8988T (cell line): ENCODE results near the gene ARHGEF2.
A peak's percentile ranks its signal among the peaks of the same experiment; 100 is the strongest.

Experiments used
- DNase-seq: peaks from one replicate; pipeline ENCODE4 v3.0.0; 2011

Gene ARHGEF2

DNA sequence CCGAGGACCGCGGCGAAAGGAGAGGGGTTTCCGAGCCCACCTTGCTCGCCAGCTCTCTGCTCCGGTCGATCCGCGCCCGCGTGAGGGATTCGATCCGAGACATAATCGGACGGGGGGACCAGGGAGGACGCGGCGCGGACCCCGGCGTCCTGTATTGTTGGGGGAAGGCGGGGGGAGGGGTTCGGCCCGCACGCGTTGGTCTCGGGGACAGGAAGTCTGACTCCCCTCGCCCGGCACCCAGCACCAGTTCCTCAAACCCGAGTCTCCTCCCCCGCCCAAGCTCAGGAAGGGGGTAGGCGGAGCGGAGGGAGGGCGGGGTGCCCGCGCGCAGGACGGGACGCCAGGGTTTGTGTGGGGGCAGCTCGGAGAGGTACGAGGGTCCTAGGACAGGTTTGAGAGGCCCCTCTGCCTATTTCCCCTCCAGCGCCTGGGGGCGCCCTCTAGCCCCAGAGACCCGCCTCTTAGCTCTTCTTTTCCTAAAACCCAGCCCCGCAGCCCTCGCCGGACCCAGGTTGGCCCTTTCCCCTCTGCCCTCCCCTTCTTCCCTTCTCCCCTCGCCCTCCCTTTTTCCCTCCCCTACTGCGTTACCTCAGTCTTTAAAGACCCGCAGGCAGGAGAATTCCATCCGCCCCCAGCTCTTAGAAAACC is at the start of gene ARHGEF2:
Gene ARHGEF2, minus strand, starts transcription at position 223 of the 648 bp plus-strand sequence. Its CDS starts 120 bp downstream, at position 103.
- DNase-seq, result peak; percentile 88

DNA sequence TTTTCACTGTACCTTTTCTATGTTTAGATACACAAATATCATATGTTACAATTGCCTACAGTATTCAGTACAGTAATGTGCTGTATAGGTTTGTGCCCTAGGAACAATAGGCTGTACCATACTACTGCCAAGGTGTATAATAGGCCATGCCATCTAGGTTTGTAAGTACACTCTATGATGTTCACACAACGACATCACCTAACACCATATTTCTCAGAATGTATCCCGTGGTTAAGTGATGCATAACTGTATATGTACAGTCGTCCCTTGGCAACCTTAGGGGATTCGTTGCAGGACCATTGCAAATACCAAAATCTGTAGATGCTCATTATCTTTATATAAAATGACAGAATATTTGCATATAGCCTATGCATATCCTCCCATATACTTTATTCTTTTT is 48.2 kb upstream of the ARHGEF2 start:
- DNase-seq, result no peak

DNA sequence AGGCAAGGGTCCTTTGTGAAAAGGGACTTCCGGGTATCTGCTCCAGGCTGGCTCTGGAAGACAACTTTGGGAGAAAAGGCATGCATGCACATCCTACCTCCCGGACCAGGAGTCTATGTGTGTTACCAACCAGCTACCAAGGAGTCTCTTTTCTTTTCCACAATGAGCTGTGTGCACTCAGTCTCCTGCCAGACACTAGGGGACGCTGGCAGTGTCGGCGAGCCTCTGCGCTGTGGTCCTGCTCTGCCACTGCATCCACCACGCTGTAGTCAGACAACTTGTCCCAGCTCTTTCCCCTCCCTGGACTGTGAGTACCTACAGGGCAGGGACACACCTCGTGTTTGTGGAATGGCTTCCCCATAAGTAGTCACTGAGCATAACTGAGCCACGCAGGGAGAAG is 47.5 kb upstream of the ARHGEF2 start:
- DNase-seq, result peak; percentile 81

DNA sequence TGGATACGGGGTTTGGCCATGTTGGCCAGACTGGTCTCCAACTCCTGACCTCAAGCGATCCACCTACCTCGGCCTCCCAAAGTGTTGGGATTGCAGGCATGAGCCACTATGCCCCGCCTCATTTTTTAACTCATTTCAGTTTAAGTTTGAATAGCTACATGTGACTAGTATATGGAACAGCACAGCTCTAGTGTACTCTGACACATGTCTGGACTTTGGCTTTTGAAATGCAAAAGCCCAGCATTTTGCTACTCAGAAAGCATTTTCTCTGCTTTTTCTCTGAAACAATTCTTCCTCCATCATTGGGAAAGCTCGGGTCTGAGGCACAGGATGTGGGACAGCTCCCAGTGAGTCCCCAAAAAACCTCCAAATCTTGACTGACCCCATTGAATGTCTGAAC is 46.5 kb upstream of the ARHGEF2 start:
- no peak for DNase-seq

DNA sequence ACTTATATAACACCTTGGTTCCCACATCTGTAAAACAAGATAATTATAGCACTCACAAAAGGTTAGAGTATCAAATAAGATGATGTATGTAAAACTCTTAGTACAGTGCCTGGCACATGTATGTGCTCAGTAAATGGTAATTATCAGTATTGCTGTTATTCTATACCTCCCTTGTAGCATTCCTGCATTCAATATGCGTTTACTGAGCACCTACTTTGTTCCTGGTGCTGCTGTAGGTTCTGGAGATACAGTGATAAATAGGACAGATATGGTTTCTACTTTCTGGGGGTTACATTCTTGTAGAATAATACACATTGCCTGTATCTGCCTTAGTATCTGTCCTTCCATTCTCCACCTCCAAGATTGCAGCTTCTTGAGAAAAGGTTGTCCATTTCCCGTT is 43.6 kb upstream of the ARHGEF2 start:
- DNase-seq, result no peak

DNA sequence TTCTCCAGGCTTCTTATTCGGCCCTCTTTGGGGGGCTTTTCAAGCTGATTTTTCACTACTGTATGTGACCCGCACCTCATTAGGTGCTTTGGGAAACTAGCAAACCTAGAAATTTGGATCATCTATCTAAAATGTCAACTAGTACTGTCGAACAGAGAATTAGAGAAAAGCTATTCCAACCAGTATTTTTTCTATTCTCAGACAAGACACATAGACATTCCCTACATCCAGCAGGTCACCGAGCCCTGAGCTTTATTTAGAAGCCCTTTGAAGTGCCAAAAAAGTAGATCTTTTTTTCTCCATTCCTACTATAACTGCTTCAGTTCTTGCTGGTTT is 42.7 kb upstream of the ARHGEF2 start:
- DNase-seq, result no peak

DNA sequence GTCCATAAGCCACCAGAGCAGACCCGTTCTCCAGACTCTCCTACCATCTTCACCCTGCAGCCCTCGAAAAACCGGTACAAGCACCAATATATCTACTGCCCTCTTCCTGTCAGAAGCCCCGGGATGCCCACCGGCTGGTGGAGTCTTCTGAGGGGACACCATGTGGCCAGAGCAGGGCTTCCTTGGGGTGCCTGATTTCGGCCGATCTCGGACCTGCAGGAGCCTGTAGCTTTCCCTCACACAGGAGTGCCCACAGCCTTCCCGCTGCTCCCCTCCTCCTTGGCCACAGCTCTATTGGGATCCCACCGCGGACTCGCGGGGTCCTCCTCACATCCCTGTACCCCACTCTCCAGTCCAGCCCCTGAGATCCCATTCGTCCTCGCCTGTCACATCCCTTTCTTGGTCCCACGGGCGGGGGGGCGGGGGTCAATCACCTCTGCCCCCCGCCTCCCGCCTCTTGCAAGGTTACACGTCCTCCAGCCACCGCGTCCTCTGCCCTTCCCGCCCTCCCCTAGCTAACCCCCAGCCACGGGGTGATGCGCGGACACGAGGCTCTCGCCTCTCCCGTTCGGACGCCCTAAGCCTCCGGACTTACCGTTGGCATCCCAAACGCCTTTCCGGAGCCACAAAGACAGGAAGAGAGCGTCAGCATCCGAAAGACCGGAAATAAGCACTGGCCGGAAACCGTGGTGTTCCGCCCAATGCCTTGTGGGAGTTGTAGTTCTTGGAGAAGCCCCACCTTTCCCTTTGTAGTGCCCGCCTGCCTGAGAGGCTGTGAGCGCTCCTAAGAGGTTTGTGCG is 42.1 kb upstream of the ARHGEF2 start, which contains the start of gene SSR2:
Gene SSR2, minus strand, starts transcription at position 659 of the 800 bp plus-strand sequence. CDS start 784 bp downstream, outside the sequence.
- DNase-seq, result peak; percentile 82

DNA sequence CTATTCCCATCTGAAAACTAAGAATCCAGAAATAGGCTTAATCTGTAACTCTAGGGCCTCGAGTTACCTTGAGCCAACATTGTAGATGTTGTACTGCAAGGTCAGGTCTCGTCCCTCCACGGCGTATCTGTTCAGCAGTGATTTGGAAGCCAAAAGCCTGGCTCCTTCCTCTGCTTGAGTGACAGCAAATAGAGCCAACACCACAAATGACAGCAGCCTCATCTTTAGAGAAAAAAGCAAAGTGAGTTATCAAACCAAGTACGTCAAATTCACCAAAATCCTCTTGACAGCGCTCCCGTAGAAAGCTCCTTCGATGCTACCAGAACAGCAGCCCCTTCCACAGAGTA is 41.6 kb upstream of the ARHGEF2 start:
- DNase-seq, result no peak

DNA sequence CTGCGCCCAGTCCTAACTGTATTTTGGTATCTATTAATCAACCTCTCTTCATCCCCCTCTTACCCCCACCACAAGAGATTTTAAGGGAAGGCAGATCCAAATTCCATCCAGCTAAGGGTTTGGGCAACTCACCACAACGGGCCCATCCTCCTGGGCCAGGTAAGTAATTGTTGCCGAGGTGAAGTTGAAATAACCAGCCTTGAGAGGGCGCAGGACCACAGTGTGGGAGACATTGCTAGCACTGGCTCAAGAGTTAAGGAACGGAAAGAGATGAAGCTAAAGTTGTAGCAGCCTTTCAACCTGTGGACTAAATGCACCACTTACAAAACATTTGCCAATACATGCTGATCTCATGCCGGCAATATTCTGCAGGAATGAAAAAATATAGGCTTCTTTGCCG is 36.5 kb upstream of the ARHGEF2 start:
- DNase-seq, result no peak

DNA sequence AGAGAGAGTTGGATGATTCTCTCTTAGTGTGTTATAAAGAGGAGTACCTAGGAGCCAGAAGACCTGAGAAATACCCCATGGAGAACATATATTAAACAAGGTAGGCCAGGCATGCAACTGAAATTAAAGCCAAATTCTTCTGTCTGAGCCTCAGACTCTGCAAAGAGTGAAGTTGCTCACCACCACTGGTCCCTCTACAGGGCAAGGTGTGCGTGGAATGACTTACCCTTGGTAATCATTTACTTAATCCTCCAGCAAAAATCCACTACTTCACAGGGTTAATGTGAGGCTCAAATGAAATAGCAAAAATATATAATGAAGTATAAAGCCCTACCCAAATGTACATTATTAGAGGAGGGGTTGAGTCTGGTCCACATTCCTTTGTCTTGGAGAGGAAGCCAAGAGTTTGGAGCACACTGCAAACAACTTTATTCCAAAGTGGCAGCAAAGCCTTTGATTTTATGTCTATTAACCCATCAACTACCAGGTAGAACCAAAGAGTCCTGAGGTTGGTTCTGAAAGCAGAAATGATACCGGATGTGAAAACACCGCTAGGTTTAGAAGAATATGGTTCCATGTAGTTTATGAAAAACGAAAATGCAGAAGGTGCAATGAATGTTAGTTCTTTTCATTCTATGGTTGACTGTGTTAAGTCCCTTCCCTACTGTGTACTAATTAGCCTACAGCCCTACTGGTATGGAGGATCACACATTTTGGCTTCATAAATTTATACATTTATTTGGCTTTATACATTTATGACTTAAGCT is 33.9 kb upstream of the ARHGEF2 start:
- DNase-seq, result no peak

DNA sequence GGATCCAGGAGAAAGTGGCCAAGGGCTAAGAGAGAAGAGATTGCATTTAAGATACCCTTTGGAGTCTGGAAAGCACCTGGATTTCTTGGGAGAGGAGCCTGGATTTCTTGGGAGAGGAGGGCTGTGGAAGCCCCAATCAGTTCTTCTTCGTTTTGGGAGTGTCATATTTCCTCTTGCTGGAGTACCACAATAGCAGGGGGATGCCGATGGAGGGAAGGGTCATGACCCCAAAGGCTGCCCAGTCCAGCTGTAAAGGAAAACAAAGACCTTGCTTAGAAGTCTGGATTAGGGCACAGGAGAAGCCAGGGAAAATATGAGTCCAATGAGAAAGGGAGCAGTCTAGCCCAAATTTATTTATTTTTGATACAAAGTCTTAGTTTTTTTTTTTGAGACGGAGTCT is 31.1 kb upstream of the ARHGEF2 start:
- DNase-seq, result no peak

DNA sequence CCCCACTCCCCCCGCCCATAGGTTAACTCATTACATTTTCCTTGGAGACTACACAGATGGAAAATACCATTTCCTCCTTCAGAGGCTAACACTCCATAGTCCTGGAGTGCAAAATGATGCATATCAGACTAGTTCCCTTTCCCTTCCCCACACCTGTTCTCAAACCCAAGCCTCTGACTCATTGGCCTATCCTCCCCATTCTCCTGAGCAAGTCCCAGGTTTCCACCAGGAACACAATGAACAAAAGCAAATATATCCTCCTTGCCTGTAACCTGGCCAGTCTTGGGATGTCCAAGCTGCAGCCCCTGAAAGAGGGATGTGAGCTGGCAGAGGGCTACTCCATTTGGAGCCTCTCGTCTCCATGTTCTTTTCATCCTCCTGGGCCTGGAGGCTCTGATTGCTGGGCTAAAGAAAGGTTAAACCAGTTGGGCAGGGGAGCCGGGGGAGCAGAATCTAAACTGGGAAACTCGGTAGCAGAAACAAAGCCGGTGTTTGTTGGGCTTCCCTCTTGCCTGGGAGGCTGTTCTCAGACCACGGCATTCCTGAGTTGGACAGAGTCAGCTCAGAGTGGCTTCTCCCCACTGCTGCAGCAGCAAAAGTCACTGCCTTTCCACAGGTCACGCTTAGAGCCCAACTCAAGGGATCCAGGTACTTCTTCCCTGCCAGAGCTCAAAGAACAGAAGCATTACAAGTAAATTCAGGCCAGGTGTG is 28.5 kb upstream of the ARHGEF2 start:
- no peak for DNase-seq

DNA sequence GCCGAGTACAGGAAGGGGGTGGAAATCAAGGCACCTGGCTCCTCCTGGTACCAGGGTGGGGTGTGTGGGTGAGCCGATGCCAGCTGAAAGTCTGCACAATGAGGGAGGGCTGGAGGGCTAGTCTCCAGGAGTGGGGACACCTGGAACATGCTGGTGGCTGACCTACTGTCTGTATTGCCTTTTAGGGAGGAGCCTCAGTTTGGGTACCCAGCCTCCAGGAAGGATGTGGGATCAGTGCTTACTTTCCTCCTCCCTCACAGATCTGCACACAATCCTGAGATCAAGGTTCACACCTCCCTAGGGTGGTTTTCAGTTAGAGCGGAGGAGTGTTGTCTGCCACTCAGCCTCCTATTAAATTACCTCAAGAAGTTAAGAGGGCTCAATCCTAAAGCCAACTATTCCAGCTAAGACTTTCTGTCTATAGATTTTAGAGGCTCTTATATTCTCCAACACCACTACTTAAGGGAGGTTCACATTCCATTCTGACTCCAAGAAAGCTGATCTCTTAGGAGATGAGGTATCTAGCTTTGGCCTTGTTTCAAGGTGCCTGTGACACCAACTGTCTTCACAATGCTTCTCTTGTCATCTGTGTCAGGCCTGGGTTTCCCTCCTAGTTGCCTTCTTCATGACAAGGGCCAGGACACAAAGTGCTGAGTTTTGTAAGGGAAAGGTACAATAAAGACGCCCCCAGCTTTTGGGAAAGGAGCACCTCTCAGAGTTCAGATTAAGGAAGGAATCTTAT is 26.7 kb upstream of the ARHGEF2 start:
- no peak for DNase-seq

DNA sequence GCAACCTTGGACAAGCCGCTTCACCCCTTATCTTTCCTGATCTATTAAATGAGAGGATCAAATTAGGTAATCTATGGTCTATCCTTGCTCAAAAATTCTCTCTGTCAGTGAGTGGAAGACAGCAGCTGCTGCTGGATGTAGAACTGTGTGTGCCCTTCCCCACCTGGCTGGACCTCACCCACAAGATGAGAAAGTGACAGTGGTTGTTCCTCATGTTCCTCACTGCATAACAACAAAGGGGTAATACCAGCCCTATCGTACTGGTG is 25.5 kb upstream of the ARHGEF2 start:
- DNase-seq, result no peak

DNA sequence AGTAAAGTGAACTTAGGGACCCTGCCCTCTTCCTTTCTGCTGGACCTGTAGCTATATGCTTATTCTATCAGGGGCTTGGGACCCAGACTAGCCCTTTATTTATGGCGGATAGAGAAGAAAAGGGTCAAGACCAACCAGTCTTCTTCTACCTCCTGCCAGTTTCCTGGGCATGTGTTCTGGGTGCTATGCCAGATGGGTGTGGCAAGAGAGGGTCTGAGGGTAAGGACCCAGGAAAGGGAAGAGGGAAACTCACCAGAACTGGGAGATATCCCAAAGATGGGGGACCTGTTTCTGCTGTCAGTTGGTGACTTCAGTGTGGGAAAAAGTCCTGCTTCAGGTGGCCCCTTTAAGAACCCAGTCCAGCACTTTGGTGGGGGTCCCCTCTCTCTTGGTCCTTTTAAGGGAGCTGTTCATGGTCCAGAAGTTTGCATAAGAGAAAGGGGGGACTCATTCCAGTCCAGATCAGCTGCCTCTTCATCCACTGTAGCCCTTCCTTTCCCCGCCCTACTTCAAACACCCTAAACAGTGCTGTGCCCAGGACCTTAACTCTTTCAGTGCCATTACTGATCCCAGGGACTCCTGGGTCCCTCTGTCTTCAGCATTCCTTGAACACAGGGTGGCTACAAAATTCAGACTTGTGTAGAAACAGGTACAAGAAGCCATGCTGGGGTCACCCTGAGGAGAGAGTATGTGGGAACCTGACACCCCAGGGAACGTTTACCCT is 24.0 kb upstream of the ARHGEF2 start:
- DNase-seq, result no peak

DNA sequence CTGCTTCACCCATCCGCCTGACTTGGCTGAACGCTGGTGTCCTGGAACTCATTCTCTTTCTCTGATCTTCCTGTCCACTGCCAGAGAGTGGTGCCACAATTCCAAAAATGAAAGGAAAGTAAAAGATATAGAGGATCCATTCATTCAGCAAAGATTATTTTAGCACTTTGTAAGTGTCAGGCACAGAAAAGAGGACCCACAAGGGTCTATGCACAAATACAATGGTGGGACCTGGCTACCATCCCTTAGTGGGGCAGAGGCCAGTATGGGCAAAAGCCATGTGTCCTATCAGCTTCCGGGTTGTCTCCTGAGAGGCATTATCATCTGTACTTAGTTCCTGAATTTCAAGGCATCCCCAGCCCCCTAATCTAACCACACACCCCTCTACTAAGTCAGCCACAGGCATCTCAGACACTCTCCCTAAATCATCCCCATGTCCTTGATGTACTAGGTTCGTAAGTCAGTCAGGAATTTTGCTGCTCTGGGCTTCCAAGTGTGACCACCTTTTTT is 23.4 kb upstream of the ARHGEF2 start:
- DNase-seq, result no peak

DNA sequence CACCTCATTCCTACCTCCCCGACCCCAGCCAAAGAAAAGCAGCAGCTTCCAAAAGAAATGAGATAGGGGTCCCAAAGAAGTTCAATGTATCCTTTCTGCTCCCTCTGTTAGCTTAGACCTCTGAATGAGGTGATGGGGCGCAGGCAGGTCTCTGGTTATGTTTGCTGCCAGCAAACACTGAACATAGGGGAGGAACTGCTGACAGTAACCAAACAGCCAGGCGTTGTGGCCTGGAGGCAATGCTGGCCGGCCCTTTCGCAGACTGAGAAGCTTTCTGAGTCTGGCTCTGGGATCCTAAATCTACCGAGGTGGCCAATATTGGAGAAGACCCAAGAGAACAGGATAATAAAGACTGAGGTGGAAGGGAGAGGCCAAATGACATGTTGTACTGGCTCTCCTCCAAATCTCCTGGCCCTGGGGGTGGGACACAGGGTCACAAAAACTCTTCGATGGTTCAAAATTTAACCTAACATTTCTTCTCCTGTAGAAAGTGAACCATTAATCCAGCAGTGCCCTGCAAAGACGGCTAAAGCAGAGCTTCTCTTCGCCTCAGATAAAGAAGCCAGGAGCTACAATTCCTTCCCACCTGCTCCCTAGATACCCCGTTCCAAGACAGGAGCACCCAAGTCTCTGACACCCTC is 22.8 kb upstream of the ARHGEF2 start:
- no peak for DNase-seq

DNA sequence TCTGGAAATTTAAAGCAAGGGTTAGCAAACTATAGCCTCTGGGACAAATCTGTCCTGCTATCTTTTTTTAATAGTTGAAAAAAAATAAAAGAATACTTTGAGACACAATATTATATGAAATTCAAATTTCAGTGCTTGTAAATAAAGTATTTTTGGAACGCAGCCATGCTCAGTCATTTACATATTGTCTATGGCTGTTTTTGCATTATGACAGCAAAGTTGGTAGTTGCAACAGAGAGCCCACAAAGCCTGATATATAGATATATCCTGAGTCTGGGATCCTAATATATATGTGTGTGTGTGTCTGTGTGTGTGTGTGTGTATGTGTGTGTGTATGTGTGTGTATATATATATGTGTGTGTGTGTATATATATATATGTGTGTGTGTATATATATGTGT is 21.6 kb upstream of the ARHGEF2 start:
- DNase-seq, result no peak

DNA sequence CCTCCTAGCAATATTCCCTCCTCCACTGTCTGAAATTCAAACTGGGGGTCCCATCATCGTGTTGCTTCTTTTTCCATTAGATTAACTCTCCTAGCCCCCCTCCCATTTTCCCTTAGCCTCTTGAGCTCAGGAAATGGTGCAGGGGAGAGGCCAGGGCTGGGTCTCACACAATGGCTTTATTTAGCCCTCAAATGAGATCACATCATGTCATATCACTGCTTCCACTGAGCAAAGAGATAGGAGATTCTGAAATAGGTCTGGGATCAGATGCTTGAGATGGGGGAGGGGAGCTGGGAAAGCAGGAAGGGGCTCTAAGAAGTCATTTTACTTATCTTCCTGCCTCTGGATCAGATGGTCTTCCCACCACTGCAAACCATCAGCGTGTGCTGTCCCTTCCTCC is 17.8 kb upstream of the ARHGEF2 start:
- DNase-seq, result no peak

DNA sequence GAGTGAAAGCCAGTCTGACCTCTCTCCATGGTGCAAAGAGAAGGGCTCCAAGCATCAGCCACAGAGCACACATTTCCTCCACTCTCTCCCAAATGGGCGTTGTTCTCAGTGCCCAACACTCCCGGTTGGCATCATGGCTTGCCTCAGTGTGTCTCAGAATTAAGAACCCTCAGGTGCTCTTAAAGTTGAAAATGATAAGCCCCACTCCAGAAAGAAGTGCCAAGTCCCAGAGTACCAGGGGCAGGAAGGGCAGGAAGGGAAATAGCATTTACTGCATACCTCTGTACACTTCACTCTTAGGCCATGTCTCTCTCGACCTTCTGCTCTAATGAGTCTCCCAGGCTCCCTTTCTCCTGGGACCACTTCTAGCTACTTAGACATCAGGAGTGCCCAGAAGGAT is 15.2 kb upstream of the ARHGEF2 start:
- DNase-seq, result no peak

DNA sequence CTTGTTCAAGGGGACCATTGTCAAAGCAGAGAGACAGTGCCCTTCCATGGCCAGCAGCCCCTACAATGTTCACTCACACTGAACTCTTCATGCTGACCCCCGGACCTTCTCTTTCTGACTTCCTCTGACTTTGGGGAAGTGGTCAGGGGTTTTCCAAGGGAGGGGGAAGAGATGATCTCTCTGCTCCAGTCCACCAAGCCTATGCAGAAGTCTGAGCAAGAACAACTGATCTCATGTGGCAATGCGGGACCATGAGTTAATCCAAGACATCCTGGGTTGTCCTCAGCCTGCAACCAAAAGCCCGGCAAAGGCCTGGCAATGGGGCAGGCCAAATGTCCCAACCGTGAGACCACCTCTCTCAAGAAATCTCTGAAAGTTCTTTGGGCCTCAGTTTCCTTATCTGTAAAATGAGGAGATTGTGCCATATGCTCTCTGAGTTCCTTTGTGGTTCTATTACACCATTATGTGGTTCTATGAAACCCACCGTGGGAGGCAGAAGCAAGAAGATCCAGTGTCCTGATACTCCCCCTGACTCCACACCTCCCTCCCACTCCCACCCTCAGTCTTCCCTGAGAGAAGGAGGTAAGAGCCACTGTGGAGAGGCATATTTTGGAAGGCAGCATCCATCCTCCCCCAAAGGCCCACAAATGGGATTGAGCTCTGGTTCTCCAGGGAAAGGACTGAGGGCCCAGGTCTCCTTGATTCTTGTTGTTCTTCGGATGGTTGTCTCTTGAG is 11.8 kb upstream of the ARHGEF2 start:
- no peak for DNase-seq
